Measurements from ENCODE around the gene ITGA2.
"Not testable (repeated sequence)": the region's sequence is repeated elsewhere in the genome, so short reads cannot be mapped to it uniquely, and the experiment has no call there.

The ITGA2 gene

GRCh38 chr5:53100606-53101005 lies 111.5 kb downstream of the ITGA2 start:
- no peak for DNase-seq (ENCODE audit: low read depth)

GRCh38 chr5:53105611-53106300 lies 116.6 kb downstream of the ITGA2 start:
- DNase-seq (ENCODE audit: low read depth), result no peak

- DNase-seq (ENCODE audit: low read depth), result no peak
These were observed 119.9 kb downstream of the ITGA2 start for GRCh38 chr5:53109056-53109442.

- peak; percentile 87 for DNase-seq (ENCODE audit: low read depth)
These were observed 120.4 kb downstream of the ITGA2 start, which contains the start of gene MOCS2 for GRCh38 chr5:53109443-53110127. Gene MOCS2 (minus strand): TSS chr5:53109757. CDS start chr5:53107174, 2,583 bp downstream.

- DNase-seq (ENCODE audit: low read depth), result no peak
These were observed 121.0 kb downstream of the ITGA2 start for GRCh38 chr5:53110156-53110555.

- DNase-seq (ENCODE audit: low read depth), result no peak
These were observed 122.0 kb downstream of the ITGA2 start for GRCh38 chr5:53111139-53111538.

- DNase-seq (ENCODE audit: low read depth), result not testable (repeated sequence)
These were observed 123.2 kb downstream of the ITGA2 start for GRCh38 chr5:53112307-53112706.

GRCh38 chr5:53112909-53113308 lies 123.8 kb downstream of the ITGA2 start:
- no peak for DNase-seq (ENCODE audit: low read depth)

- no peak for DNase-seq (ENCODE audit: low read depth)
These were observed 124.8 kb downstream of the ITGA2 start for GRCh38 chr5:53113947-53114346.

GRCh38 chr5:53114988-53115387 lies 125.8 kb downstream of the ITGA2 start:
- DNase-seq (ENCODE audit: low read depth), result no peak

- no peak for DNase-seq (ENCODE audit: low read depth)
These were observed 127.4 kb downstream of the ITGA2 start for GRCh38 chr5:53116597-53116996.

- no peak for DNase-seq (ENCODE audit: low read depth)
These were observed 129.7 kb downstream of the ITGA2 start for GRCh38 chr5:53118879-53119278.

- no peak for DNase-seq (ENCODE audit: low read depth)
These were observed 131.0 kb downstream of the ITGA2 start for GRCh38 chr5:53120165-53120564.

- no peak for DNase-seq (ENCODE audit: low read depth)
These were observed 134.6 kb downstream of the ITGA2 start for GRCh38 chr5:53123702-53124101.

- no peak for DNase-seq (ENCODE audit: low read depth)
These were observed 137.4 kb downstream of the ITGA2 start for GRCh38 chr5:53126521-53126920.

- no peak for DNase-seq (ENCODE audit: low read depth)
These were observed 138.0 kb downstream of the ITGA2 start for GRCh38 chr5:53127107-53127506.

- DNase-seq (ENCODE audit: low read depth), result no peak
These were observed 139.3 kb downstream of the ITGA2 start for GRCh38 chr5:53128481-53128880.

GRCh38 chr5:53130266-53130665 lies 141.1 kb downstream of the ITGA2 start:
- DNase-seq (ENCODE audit: low read depth), result no peak

- no peak for DNase-seq (ENCODE audit: low read depth)
These were observed 143.9 kb downstream of the ITGA2 start for GRCh38 chr5:53133020-53133419.
